GM23338 (cell line): ENCODE measurements around the gene PALLD. TPM values are rescaled to one million over a fixed set of nuclear protein-coding genes. Genes with fewer than 3 reads are reported as not detected.

Experiments used
- ATAC-seq: fragments of 200-7000 bp; cut with Tn5 transposase; 3 replicates; pipeline ENCODE4 v1.9.1; 2020
- DNase-seq: peaks from one replicate; pipeline ENCODE4 v3.0.0-alpha.2; 2015; ENCODE audit warnings: low spot score
- H2AFZ ChIP-seq: fragments of 200-600 bp; sonication (generic); 2 replicates; pipeline ENCODE4 v1.8.0; 2016; ENCODE audit warnings: antibody characterized with exemption, mild to moderate bottlenecking, moderate library complexity
- H3F3A ChIP-seq: fragments of 200-600 bp; sonication (generic); replicated peaks from 2 replicates; pipeline ENCODE4 v1.8.0; 2017; ENCODE audit warnings: antibody characterized with exemption, mixed run types, low read depth
- H3K27ac ChIP-seq: fragments of 200-600 bp; sonication (generic); 2 replicates; pipeline ENCODE4 v1.6.1; 2016; ENCODE audit warnings: low read depth
- H3K27me3 ChIP-seq: fragments of 200-600 bp; sonication (generic); 2 replicates; pipeline ENCODE4 v1.8.0; 2016; ENCODE audit warnings: mild to moderate bottlenecking, mixed run types, moderate library complexity; ENCODE audit not compliant: insufficient read depth
- H3K36me3 ChIP-seq: fragments of 200-600 bp; sonication (generic); 2 replicates; pipeline ENCODE4 v1.8.0; 2016; ENCODE audit warnings: mild to moderate bottlenecking; ENCODE audit not compliant: insufficient read depth
- H3K4me1 ChIP-seq: fragments of 200-600 bp; sonication (generic); 2 replicates; pipeline ENCODE4 v1.8.0; 2016; ENCODE audit warnings: mild to moderate bottlenecking, moderate library complexity; ENCODE audit not compliant: insufficient read depth
- H3K4me2 ChIP-seq: fragments of 200-600 bp; sonication (generic); 2 replicates; pipeline ENCODE4 v1.7.1; 2017; ENCODE audit warnings: mixed run types
- H3K4me3 ChIP-seq: fragments of 200-600 bp; sonication (generic); 2 replicates; pipeline ENCODE4 v1.6.1; 2016; ENCODE audit warnings: mixed run types
- H3K79me2 ChIP-seq: fragments of 200-600 bp; sonication (generic); replicated peaks from 2 replicates; pipeline ENCODE4 v1.8.0; 2017; ENCODE audit warnings: mild to moderate bottlenecking; ENCODE audit not compliant: insufficient read depth
- H3K9me2 ChIP-seq: fragments of 200-600 bp; sonication (generic); 2 replicates; pipeline ENCODE4 v1.8.0; 2017; ENCODE audit not compliant: insufficient read depth
- H4K20me1 ChIP-seq: fragments of 200-600 bp; sonication (generic); replicated peaks from 2 replicates; pipeline ENCODE4 v1.8.0; 2017; ENCODE audit warnings: mild to moderate bottlenecking; ENCODE audit not compliant: insufficient read depth
- H3K27ac Mint-ChIP-seq: 2 replicates; pipeline ENCODE4 v1.8.0; 2020; ENCODE audit warnings: inconsistent platforms, mild to moderate bottlenecking, moderate library complexity, mixed read lengths
- H3K27me3 Mint-ChIP-seq: 3 replicates; pipeline ENCODE4 v1.8.0; 2022; ENCODE audit warnings: low read depth, mild to moderate bottlenecking, moderate library complexity, mixed read lengths, inconsistent platforms; ENCODE audit not compliant: insufficient read depth, poor library complexity
- H3K36me3 Mint-ChIP-seq: 3 replicates; pipeline ENCODE4 v1.8.0; 2021; ENCODE audit warnings: low read depth, mild to moderate bottlenecking, inconsistent platforms, moderate library complexity, mixed read lengths
- H3K4me1 Mint-ChIP-seq: 3 replicates; pipeline ENCODE4 v1.8.0; 2020; ENCODE audit warnings: mild to moderate bottlenecking, inconsistent platforms, mixed read lengths
- H3K4me3 Mint-ChIP-seq: 3 replicates; pipeline ENCODE4 v1.8.0; 2021; ENCODE audit warnings: moderate library complexity, mild to moderate bottlenecking, inconsistent platforms, mixed read lengths
- H3K9me3 Mint-ChIP-seq: 3 replicates; pipeline ENCODE4 v1.8.0; 2020; ENCODE audit warnings: moderate library complexity, mild to moderate bottlenecking, inconsistent platforms, mixed read lengths
- CREB1 ChIP-seq: fragments of 250-450 bp; sonication (Bioruptor Pico); IDR thresholded peaks from 2 replicates; pipeline ENCODE4 v1.5.0; 2020; ENCODE audit warnings: low read depth, mild to moderate bottlenecking, moderate library complexity
- CTCF ChIP-seq, 2 experiments: fragments of 200-600 bp in 1 of 2; sonication (generic) in 1 of 2; conservative IDR thresholded peaks; 2 replicates each; pipeline versions ENCODE4 v1.5.1 to v1.6.1; 2016 to 2017; ENCODE audit warnings: antibody characterized with exemption in 2 of 2, low read depth in 2 of 2, mild to moderate bottlenecking in 2 of 2, moderate library complexity in 1 of 2
- ETS1 ChIP-seq: IDR thresholded peaks from 2 replicates; pipeline ENCODE4 v1.6.1; 2016; ENCODE audit warnings: antibody characterized with exemption
- EZH2 ChIP-seq: fragments of 200-600 bp; sonication (generic); IDR thresholded peaks from one replicate; pipeline ENCODE4 v1.8.0; 2017; ENCODE audit warnings: antibody characterized with exemption, mild to moderate bottlenecking, low read depth; ENCODE audit not compliant: unreplicated experiment
- EZH2phosphoT487 ChIP-seq: fragments of 200-600 bp; sonication (generic); IDR thresholded peaks from one replicate; pipeline ENCODE4 v1.8.1; 2018; ENCODE audit warnings: antibody characterized with exemption; ENCODE audit not compliant: unreplicated experiment
- JUNB ChIP-seq: IDR thresholded peaks from one replicate; pipeline ENCODE4 v1.6.1; 2016; ENCODE audit warnings: antibody characterized with exemption; ENCODE audit not compliant: unreplicated experiment
- NANOG ChIP-seq: IDR thresholded peaks from 2 replicates; pipeline ENCODE4 v1.6.1; 2016; ENCODE audit warnings: antibody characterized with exemption, borderline replicate concordance
- POLR2AphosphoS5 ChIP-seq: IDR thresholded peaks from 2 replicates; pipeline ENCODE4 v1.6.1; 2016; ENCODE audit warnings: antibody characterized with exemption, low read depth
- REST ChIP-seq: IDR thresholded peaks from one replicate; pipeline ENCODE4 v1.6.1; 2018; ENCODE audit warnings: antibody characterized with exemption; ENCODE audit not compliant: unreplicated experiment
- STAT1 ChIP-seq: IDR thresholded peaks from one replicate; pipeline ENCODE4 v1.6.1; 2016; ENCODE audit warnings: antibody characterized with exemption; ENCODE audit not compliant: unreplicated experiment
- ZNF114 ChIP-seq: fragments of 250-450 bp; sonication (Bioruptor Pico); IDR thresholded peaks from 2 replicates; pipeline ENCODE4 v1.5.0; 2020; ENCODE audit warnings: mild to moderate bottlenecking, moderate library complexity
- ZNF331 ChIP-seq: fragments of 250-450 bp; sonication (Bioruptor Pico); IDR thresholded peaks from 2 replicates; pipeline ENCODE4 v1.5.0; 2020; ENCODE audit warnings: low read depth, mild to moderate bottlenecking, moderate library complexity
- ZNF462 ChIP-seq: fragments of 250-450 bp; sonication (Bioruptor Pico); IDR thresholded peaks from 2 replicates; pipeline ENCODE4 v1.5.0; 2020; ENCODE audit warnings: mild to moderate bottlenecking, moderate library complexity
- polyA plus RNA-seq: library from polyadenylated mRNA; unstranded; fragments of >200 nt; fragmentation: Nextera tagmentation; extraction: Ambion mirVana; gene quantifications from 2 replicates; pipeline ENCODE4 v1.2.1, GENCODE V29; 2016
- total RNA-seq: library from RNA; depleted of rRNA; stranded (reverse); fragments of >200 nt; shearing (Covaris generic); gene quantifications from 2 replicates; pipeline ENCODE4 v1.2.3, GENCODE V29; 2014

Gene PALLD
- total and polyA plus RNA-seq, 2 experiments from 2014 or later = 13.1 to 30.2 TPM

- Histone ChIP-seq H3K4me3 (no peak overlapping the region), H3K4me1 (peaks cover 4% of the 10 kb centered on the region; the same call in 1 of the 2 replicates), H3K27me3 (no peaks in the 10 kb centered on the region), H3K79me2 (no peaks in the 10 kb centered on the region), H3F3A (no peaks in the 10 kb centered on the region), H2AFZ (no peak overlapping the region), H3K27ac (no peak overlapping the region), H3K36me3 (no peaks in the 10 kb centered on the region), H3K4me2 (no peak overlapping the region), H3K9me2 (no peaks in the 10 kb centered on the region; the same call in 1 of the 2 replicates), H4K20me1 (no peaks in the 10 kb centered on the region)
- Mint-ChIP-seq H3K9me3 (no peaks in the 10 kb centered on the region), H3K27ac (no peak overlapping the region), H3K4me3 (no peak overlapping the region), H3K4me1 (peaks cover 21% of the 10 kb centered on the region), H3K36me3 (no peaks in the 10 kb centered on the region), H3K27me3 (peaks cover 5% of the 10 kb centered on the region)
- TF ChIP-seq NANOG (no peak), ZNF462 (CRISPR knock-in tag) (no peak), JUNB (no peak), CTCF (conservative IDR thresholded peaks at IDR 0.05; ENCODE audit: low read depth in 2 of 2) (no peak), EZH2phosphoT487 (no peak), ZNF114 (no peak), EZH2 (no peak), ZNF331 (CRISPR knock-in tag) (no peak), ETS1 (no peak), POLR2AphosphoS5 (no peak), STAT1 (no peak), REST (no peak), CREB1 (CRISPR knock-in tag) (no peak)
- ATAC-seq (no peak), DNase-seq (no peak)
Observed at GRCh38 chr4:168805341-168805740, 308.5 kb downstream of the PALLD start.
